Activated B cell treated with CpG ODN at 0.5 μM for 24 hours (primary cell): ENCODE results near the gene POLD1. TPM values are rescaled to one million over a fixed set of nuclear protein-coding genes. Genes with fewer than 3 reads are reported as not detected.
A peak's percentile ranks its signal among the peaks of the same experiment; 100 is the strongest.

ENCODE experiments used
- ATAC-seq: fragments of 200-7000 bp; cut with Tn5 transposase; one replicate; pipeline ENCODE4 v1.10.0; 2021; ENCODE audit warnings: low read depth, mild to moderate bottlenecking, moderate library complexity
- CTCF ChIA-PET: fragments of 350-600 bp; sonication (Branson Sonifier 250); formaldehyde crosslinking; loops from one replicate; lab custom pipeline; 2021; ENCODE audit warnings: antibody characterized with exemption; lab: Charles Lee
- POLR2A ChIA-PET: fragments of 350-600 bp; sonication (Branson Sonifier 250); formaldehyde crosslinking; loops from one replicate; lab custom pipeline; 2021; ENCODE audit warnings: antibody characterized with exemption; lab: Charles Lee
- DNase-seq: peaks from one replicate; pipeline ENCODE4 v3.0.0; 2022
- H3K27ac Mint-ChIP-seq: one replicate; pipeline ENCODE4 v1.8.0; 2020; ENCODE audit warnings: mixed read lengths
- H3K27me3 Mint-ChIP-seq: one replicate; pipeline ENCODE4 v1.8.0; 2021; ENCODE audit warnings: mixed read lengths
- H3K36me3 Mint-ChIP-seq: one replicate; pipeline ENCODE4 v1.8.0; 2021; ENCODE audit warnings: low read depth, mixed read lengths
- H3K4me1 Mint-ChIP-seq: one replicate; pipeline ENCODE4 v1.8.0; 2021; ENCODE audit warnings: mixed read lengths
- H3K4me3 Mint-ChIP-seq: one replicate; pipeline ENCODE4 v1.8.0; 2020; ENCODE audit warnings: mild to moderate bottlenecking, mixed read lengths
- H3K9me3 Mint-ChIP-seq: one replicate; pipeline ENCODE4 v1.8.0; 2020; ENCODE audit warnings: mixed read lengths
- CTCF ChIP-seq: fragments of 200-600 bp; IDR thresholded peaks from one replicate; pipeline ENCODE4 v1.8.0; 2022; ENCODE audit warnings: antibody characterized with exemption, mild to moderate bottlenecking
- intact Hi-C: fragments of 100-400 bp; cut with micrococcal nuclease; formaldehyde crosslinking; loops from one replicate; pipeline ENCODE4 v1.15.1; 2024
- total RNA-seq: library from RNA; stranded (reverse); gene quantifications from 2 replicates; pipeline ENCODE4 v1.2.3, GENCODE V29; 2022

The POLD1 gene
- total RNA-seq, 1 donor from 2014 or later: 65.5 TPM

DNA sequence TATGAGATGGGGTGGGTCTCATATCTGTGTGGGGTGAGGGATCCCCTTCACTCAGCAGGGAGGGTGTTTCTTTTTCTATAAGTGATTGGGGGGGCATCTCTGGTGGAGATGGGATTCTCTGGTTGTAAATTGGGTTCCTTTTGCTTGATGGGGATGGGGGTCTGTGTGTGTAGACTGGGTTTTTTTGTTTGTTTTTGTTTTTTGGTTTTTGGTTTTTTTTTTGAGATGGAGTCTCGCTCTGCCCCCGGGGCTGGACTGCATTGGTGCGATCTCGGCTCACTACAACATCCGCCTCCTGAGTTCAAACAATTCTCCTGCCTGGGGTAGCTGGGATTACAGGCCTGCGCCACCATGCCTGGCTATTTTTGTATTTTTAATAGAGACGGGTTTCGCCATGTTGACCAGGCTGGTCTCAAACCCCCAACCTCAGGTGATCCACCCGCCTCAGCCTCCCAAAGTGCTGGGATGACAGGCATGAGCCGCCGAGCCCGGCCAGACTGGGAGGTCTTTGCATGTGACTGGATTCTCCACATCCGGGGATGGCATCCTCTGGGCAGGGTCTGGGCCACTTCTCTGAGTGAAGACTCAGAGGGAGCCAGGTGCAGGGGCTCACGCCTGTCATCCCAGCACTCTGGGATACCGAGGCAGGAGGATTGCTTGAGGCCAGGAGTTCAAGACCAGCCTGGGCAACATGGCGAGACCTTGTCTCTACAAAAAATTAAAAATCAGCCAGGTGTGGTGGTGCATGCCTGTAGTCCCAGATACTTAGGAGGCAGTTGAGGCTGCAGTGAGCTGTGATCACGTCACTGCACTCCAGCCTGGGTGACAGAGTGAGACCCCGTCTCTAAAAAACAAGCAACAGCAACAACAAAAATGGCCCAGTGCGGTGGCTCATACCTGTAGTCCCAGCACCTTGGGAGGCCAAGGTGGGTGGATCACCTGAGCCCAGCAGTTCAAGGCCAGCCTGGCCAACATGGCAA lies 49.3 kb downstream of the POLD1 start:
- H3K36me3 Mint-ChIP-seq: peaks cover 11% of the 10 kb centered on the region
- DNase-seq: no peak
- H3K27me3 Mint-ChIP-seq: no peaks in the 10 kb centered on the region
- TF ChIP-seq CTCF: no peak
- POLR2A ChIA-PET: interaction anchor here (1.0 to 10.8 kb wide), 4 partner anchors 15 to 50 kb away, joined by 3 to 282 read pairs (median 8); partner anchors contain the start of genes POLD1 and SPIB
- no peaks in the 10 kb centered on the region for H3K9me3 Mint-ChIP-seq
- intact Hi-C loops: loop anchor here (1.0 kb wide), 1 partner anchor 28 kb away; no protein-coding TSS in a partner anchor
- peaks cover 82% of the 10 kb centered on the region for H3K4me1 Mint-ChIP-seq
- ATAC-seq: no peak
- peak overlapping the region; percentile 85 for H3K27ac Mint-ChIP-seq
- peak overlapping the region; percentile 89 for H3K4me3 Mint-ChIP-seq
- CTCF ChIA-PET: interaction anchor here (1.1 kb wide), 1 partner anchor 18 kb away, joined by 3 read pairs; no protein-coding TSS in a partner anchor

GRCh38 chr19:50434525-50434924 lies 50.4 kb downstream of the POLD1 start:
- no peaks in the 10 kb centered on the region for H3K27me3 Mint-ChIP-seq
- H3K4me1 Mint-ChIP-seq: peaks cover 72% of the 10 kb centered on the region
- ChIA-PET CTCF (interaction anchor here (1.1 kb wide), 1 partner anchor 19 kb away, joined by 3 read pairs; no protein-coding TSS in a partner anchor), POLR2A (interaction anchor here (0.6 to 10.8 kb wide), 4 partner anchors 16 to 92 kb away, joined by 3 to 282 read pairs (median 7); partner anchors contain the start of genes POLD1 and SPIB)
- intact Hi-C loops: loop anchor here (1.0 kb wide), 1 partner anchor 27 kb away; no protein-coding TSS in a partner anchor
- TF ChIP-seq CTCF: no peak
- H3K27ac Mint-ChIP-seq: peak overlapping the region; percentile 76
- DNase-seq: peak; percentile 68
- ATAC-seq: no peak
- H3K36me3 Mint-ChIP-seq: peaks cover 5% of the 10 kb centered on the region
- no peaks in the 10 kb centered on the region for H3K9me3 Mint-ChIP-seq
- peak overlapping the region; percentile 62 for H3K4me3 Mint-ChIP-seq

GRCh38 chr19:50435221-50435620 lies 51.1 kb downstream of the POLD1 start:
- no peaks in the 10 kb centered on the region for H3K9me3 Mint-ChIP-seq
- ATAC-seq: no peak
- ChIA-PET POLR2A (interaction anchor here (1.0 to 10.8 kb wide), 3 partner anchors 17 to 51 kb away, joined by 3 to 282 read pairs (median 7); partner anchors contain the start of genes POLD1 and SPIB), CTCF (no interaction called here)
- no peak overlapping the region for H3K4me3 Mint-ChIP-seq
- no peaks in the 10 kb centered on the region for H3K27me3 Mint-ChIP-seq
- H3K27ac Mint-ChIP-seq: no peak overlapping the region
- peaks cover 5% of the 10 kb centered on the region for H3K36me3 Mint-ChIP-seq
- TF ChIP-seq CTCF: no peak
- intact Hi-C loops: no loop called here
- peaks cover 65% of the 10 kb centered on the region for H3K4me1 Mint-ChIP-seq
- DNase-seq: no peak

DNA sequence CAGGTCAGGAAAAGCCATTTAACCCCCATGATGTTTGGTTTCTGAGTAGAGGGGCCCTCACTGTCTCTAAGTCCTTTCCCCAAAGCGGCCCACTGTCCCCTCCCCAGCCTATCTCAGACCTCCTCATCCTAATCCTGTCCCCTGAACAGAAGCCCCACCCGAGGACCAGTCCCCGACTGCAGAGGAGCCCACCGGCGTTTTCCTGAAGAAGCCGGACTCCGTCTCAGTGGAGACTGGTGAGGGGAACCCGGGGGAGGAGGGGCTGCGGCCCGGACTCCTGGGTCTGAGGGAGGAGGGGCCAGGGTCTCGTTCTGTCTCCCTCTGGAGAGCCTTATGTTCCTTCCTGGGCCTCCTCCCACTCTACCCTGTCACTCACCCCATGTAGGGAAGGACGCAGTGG lies 51.5 kb downstream of the POLD1 start:
- DNase-seq (no peak), ATAC-seq (no peak)
- intact Hi-C loops: no loop called here
- TF ChIP-seq CTCF: no peak
- ChIA-PET POLR2A (interaction anchor here (0.9 kb wide), 1 partner anchor 25 kb away, joined by 3 read pairs; no protein-coding TSS in a partner anchor), CTCF (no interaction called here)
- Mint-ChIP-seq H3K36me3 (peaks cover 5% of the 10 kb centered on the region), H3K4me3 (no peak overlapping the region), H3K9me3 (no peaks in the 10 kb centered on the region), H3K27ac (peak overlapping the region; percentile 30), H3K4me1 (peaks cover 61% of the 10 kb centered on the region), H3K27me3 (no peaks in the 10 kb centered on the region)
